ENCODE results near the gene SPACA7. TPM values are rescaled to one million over a fixed set of nuclear protein-coding genes. Genes with fewer than 3 reads are reported as not detected.

Gene SPACA7
- total RNA-seq (2014; rRNA removed; shearing (Covaris generic)), result not detected in 2 replicates

GRCh38 chr13:112376050-112376681 lies at the start of gene SPACA7:
Gene SPACA7 (plus strand): TSS chr13:112376355. CDS start chr13:112376386, 31 bp downstream.
- DNase-seq (ENCODE audit: low spot score), result no peak

- no peak for DNase-seq (ENCODE audit: low spot score)
These were observed 49.3 kb upstream of the SPACA7 start for GRCh38 chr13:112326821-112327370.

- DNase-seq (ENCODE audit: low spot score), result no peak
These were observed 47.2 kb upstream of the SPACA7 start for GRCh38 chr13:112328936-112329335.

- DNase-seq (ENCODE audit: low spot score), result no peak
These were observed 46.8 kb upstream of the SPACA7 start for GRCh38 chr13:112329376-112329775.

GRCh38 chr13:112330066-112330465 lies 46.1 kb upstream of the SPACA7 start:
- DNase-seq (ENCODE audit: low spot score), result no peak

GRCh38 chr13:112330479-112331381 lies 45.4 kb upstream of the SPACA7 start:
- DNase-seq (ENCODE audit: low spot score), result no peak

- no peak for DNase-seq (ENCODE audit: low spot score)
These were observed 44.5 kb upstream of the SPACA7 start for GRCh38 chr13:112331675-112332074.

GRCh38 chr13:112332727-112333126 lies 43.4 kb upstream of the SPACA7 start:
- no peak for DNase-seq (ENCODE audit: low spot score)

GRCh38 chr13:112333756-112334543 lies 42.2 kb upstream of the SPACA7 start:
- peak; percentile 4 for DNase-seq (ENCODE audit: low spot score)

- no peak for DNase-seq (ENCODE audit: low spot score)
These were observed 41.0 kb upstream of the SPACA7 start for GRCh38 chr13:112335135-112335534.

GRCh38 chr13:112341446-112341845 lies 34.7 kb upstream of the SPACA7 start:
- DNase-seq (ENCODE audit: low spot score), result no peak

- no peak for DNase-seq (ENCODE audit: low spot score)
These were observed 34.0 kb upstream of the SPACA7 start for GRCh38 chr13:112341976-112342735.

GRCh38 chr13:112342841-112343361 lies 33.3 kb upstream of the SPACA7 start:
- DNase-seq (ENCODE audit: low spot score), result no peak

GRCh38 chr13:112343591-112343990 lies 32.6 kb upstream of the SPACA7 start:
- no peak for DNase-seq (ENCODE audit: low spot score)

- DNase-seq (ENCODE audit: low spot score), result no peak
These were observed 30.4 kb upstream of the SPACA7 start for GRCh38 chr13:112345826-112346172.

GRCh38 chr13:112346173-112346898 lies 29.8 kb upstream of the SPACA7 start:
- DNase-seq (ENCODE audit: low spot score), result no peak

- DNase-seq (ENCODE audit: low spot score), result no peak
These were observed 29.3 kb upstream of the SPACA7 start for GRCh38 chr13:112346899-112347229.

GRCh38 chr13:112347986-112348385 lies 28.2 kb upstream of the SPACA7 start:
- no peak for DNase-seq (ENCODE audit: low spot score)

- no peak for DNase-seq (ENCODE audit: low spot score)
These were observed 27.4 kb upstream of the SPACA7 start for GRCh38 chr13:112348642-112349345.

GRCh38 chr13:112349681-112350080 lies 26.5 kb upstream of the SPACA7 start:
- DNase-seq (ENCODE audit: low spot score), result no peak

Data from H4 (cell line).